Measurements from ENCODE around the gene GEMIN7. TPM values are rescaled to one million over a fixed set of nuclear protein-coding genes. Genes with fewer than 3 reads are reported as not detected.

GEMIN7 gene
- total RNA-seq, 1 experiment from 2014 or later: 58.2 TPM

DNA sequence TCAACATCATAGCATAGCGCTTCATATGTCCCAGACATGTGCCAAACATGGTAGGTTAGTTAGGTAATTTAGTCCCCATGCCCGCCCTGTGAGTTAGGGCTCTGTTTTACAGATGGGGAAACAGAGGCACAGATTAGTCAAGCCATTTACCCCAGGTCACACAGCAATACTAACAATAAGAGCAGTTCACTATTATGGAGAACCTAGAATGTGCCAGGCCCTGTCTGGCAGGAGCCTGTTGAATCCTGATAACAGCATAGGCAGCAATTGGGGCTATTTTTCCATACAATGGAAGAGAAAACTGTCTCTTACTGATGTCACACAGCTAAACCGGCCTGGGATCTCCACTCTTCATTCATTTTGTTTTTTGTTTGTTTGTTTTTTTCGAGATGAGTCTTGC, 7.4 kb downstream of the GEMIN7 start:
- no peak for DNase-seq (ENCODE audit: low read depth)

DNA sequence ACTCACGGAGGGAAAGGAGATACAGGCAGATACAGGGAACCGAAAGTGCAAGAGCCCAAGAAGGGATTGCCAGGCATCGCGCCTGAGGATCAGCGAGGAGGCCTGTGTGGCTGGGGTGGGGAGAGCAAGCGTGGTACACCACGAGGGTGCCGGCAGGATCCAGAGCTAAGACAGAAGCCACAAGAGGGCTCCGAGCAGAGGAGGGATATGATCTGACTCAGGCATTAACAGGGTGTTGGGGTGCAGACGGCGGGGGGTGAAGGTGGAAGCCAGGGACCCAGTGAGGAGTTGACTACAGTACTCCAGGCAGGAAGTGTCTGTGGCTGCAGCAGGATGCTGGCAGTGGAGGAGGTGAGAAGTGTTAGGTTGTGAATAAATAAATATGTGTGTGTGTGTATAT, 8.5 kb downstream of the GEMIN7 start:
- DNase-seq (ENCODE audit: low read depth): no peak

GRCh38 chr19:45090034-45090433, 11.0 kb downstream of the GEMIN7 start:
- DNase-seq (ENCODE audit: low read depth): no peak

GRCh38 chr19:45090606-45091005, 11.5 kb downstream of the GEMIN7 start:
- DNase-seq (ENCODE audit: low read depth): no peak

DNA sequence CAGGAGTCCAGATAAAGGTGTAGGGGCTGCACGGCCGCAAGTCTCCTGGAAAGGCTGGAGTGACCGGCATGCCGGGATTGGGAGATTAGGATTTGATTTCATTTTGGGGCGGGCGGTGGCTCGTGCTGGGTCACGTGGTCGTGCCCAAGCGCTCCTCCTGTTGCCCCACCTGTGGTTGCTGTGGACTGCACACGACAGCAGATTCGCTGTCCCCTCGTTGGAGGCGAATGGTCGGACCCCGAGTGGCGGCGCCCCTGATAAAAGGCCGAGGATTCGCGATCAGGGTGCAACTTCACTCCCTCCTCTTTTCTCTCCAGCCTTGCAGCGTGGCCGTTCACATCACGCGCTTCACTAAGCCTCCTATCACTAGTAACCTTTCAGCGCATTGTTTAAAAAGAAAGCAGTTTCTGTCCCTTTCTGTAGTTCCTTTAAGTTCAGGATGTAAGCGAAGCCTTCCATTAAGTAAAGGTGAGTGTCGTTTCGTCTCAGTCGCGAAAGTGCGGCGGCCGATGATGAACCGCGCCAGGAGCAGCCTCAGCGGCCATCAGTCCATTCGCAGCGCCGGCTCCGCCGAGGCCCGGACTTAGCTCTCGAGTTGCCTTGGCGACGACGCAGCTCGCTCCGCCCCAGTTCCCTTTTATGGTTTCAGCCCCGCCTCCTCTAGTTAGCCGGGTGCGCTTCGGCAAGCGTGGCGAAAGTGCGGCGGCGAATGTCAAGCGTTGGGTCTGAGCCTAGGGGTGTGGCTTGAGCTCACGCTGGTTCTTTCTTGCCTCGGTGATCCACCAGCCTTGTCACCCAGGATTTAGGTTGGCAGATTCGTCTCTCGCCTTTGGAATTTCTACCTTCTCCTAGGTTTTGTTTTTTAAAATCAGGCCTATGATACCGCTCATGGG, 12.2 kb downstream of the GEMIN7 start:
- no peak for DNase-seq (ENCODE audit: low read depth)

DNA sequence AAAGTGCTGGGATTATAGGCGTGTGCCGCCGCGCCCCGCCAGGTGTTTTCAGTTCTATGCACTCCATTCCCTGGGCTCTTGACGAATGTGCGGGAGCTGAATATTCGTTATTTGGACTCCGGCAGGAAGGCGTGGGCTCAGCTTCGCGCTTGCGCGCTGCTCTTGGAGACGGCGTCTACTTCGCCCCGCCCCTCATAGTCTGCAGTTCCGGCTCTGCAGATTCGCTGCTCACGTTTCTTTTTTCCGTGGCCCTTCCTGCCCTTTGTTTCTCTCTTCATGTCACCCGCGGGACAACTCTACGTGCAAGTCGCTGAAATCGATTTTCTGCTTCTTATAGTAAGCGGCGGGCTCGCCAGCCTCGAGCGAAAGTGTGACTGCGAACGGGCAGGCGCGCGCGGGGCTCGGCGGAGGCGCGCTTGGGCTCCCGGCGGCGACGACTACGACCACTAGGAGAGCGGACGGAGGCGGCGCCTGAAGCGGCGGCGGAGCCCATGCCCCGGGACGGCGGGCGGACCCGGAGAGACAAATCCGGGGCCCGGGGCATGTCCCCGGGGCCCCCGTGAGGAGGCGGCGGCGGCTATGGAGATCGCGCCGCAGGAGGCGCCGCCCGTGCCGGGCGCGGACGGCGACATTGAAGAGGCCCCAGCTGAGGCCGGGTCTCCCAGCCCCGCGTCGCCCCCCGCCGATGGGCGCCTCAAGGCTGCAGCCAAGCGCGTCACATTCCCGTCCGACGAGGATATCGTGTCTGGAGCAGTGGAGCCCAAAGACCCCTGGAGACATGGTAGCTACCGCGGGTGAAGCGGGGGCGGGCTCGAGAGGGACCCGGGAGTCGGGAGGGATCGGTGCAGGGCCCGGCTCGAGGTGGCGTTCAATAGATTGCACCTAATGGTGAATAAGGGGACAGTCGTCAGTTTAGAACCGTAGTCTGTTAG, 14.0 kb downstream of the GEMIN7 start, which contains the start of gene PPP1R37:
Gene PPP1R37, plus strand, starts transcription at position 433 of the 932 bp plus-strand sequence. Its CDS starts 147 bp downstream, at position 580.
- peak; percentile 85 for DNase-seq (ENCODE audit: low read depth)

GRCh38 chr19:45094137-45094536, 15.1 kb downstream of the GEMIN7 start:
- DNase-seq (ENCODE audit: low read depth): no peak

- no peak for DNase-seq (ENCODE audit: low read depth)
Measured at GRCh38 chr19:45094707-45095106, 15.6 kb downstream of the GEMIN7 start.

DNA sequence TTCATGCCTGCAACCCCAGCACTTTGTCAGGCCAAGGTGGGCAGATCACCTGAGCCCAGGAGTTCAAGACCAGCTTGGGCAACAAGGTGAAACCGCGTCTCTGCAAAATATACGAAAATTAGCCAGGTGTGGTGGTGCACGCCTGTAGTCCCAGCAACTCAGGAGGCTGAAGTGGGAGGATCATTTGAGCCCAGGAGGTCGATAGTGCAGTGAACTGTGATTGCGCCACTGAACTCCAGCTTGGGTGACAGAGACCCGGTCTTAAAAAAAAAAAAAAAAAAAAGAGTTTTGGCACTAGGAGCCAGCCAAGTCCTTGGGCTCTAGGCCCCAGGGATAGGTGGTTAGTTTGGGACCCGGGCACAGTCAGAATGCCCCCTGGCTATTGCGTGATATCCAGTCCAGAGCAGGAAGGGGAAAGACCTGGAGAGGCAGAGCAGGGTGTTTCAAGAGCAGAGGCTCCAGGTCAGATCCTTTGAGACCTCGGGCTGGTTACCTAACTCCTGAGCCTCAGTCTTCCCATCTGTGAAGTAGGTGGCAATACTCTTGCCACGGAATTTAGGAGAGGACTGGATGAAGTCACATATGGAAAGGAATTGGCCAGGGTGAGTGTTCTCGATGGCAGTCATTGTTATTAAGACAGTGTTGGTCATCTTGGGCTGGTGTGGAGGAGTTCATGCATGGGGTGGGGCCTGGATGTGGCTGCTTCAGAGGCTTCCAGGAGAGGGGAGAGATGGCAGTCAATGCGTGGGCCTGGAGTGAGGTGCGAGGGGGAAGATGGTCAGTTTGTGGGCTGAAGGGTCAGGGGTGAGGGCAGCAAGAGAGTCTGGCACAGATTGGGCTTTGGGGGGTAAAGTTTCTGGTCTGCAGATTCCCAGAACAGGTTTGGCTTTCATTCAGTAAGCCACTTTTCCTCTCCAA, 16.7 kb downstream of the GEMIN7 start:
- DNase-seq (ENCODE audit: low read depth): no peak

DNA sequence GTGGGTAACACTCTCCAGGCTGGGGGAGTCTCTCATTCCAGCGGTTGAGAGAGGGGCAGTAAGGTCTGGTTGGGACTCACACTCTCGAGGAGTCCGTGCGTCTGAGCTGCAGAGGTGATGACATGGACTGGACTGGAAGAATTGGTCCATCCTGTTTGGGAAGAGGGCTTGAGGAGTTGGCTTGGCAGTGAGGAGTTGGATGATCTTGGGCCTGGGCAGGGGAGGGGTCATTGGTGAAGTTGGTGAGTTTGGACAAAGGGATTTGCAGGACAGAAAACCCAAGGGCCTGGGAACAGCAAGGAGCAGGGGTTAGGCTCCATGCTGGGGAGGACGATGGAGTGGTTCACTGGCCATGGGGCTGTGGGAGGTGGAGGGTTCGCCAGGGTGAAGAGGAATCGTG, 17.6 kb downstream of the GEMIN7 start:
- no peak for DNase-seq (ENCODE audit: low read depth)

- DNase-seq (ENCODE audit: low read depth): no peak
Measured at GRCh38 chr19:45097450-45097775, 18.4 kb downstream of the GEMIN7 start.

DNA sequence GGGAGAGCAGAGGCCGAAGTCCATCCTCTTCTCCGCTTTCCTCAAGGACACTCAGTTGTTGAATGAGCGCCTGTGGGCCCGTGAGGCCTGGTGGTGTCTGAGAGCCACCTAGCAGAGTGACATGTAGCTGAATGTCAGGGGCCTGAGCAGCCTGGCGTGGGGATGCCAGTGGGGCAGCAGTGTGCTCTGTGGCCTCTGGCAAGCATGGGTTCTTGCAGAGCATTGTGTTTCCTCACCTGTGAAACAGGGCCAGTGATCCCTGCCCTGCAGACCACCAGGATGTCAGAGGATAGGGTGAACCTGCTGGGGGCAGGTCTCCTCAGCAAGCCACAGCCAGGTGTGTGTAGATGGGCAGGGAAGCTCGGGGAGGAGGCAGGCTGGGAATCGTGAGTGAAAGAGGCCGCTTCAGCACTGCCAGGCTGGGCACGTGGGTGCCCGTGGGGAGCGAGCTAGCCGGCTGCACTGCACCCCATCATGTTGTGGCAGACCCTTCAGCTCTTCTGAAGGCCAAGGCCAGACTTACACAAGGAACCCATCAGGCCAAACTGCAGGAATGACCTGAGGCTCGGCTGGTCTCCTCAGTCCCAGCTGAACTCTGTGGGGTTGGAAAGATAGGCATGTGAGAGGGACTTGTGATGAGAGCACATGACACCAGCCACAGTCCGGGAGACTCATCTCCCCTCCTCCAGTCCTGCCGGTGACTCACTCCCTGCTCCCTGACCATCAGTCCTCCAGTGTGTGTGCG, 18.9 kb downstream of the GEMIN7 start:
- peak; percentile 97 for DNase-seq (ENCODE audit: low read depth)

GRCh38 chr19:45098521-45099466, 19.7 kb downstream of the GEMIN7 start:
- no peak for DNase-seq (ENCODE audit: low read depth)

DNA sequence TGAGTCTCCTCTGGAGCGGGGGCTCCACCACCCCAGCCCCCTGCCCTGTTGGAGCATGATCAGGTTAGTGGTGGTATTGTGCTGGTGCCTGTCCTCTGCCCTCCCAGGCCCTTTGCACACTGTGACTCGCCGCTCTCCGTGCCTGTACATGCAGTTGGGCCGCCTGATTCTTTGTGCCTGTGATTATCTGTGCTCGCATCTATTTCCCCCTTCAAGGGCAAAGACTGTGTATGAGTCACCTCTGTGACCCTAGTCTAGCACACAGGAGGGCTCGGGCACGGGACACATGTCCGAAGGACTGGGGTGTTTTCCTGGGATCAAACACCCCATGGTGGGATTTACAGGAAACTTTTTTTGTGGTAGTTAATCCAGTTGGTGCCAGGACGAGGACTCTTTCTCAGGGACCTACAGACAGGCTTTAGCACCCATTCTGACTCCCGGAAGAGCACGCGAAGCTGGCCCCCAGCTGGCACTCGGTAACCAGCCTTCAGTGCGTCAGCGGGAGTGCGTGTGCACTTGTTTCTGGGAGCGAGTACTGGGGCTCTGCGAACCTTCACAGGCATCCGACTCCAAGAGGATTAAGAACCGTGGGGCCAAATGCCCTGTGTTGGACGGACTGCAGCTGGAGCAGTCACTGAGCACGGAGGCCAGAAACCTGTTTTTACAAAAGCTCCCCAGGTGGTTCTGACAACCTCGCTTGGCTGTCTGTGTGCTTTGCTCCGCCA, 20.6 kb downstream of the GEMIN7 start:
- DNase-seq (ENCODE audit: low read depth): no peak

GRCh38 chr19:45100201-45100600, 21.1 kb downstream of the GEMIN7 start:
- DNase-seq (ENCODE audit: low read depth): no peak

DNA sequence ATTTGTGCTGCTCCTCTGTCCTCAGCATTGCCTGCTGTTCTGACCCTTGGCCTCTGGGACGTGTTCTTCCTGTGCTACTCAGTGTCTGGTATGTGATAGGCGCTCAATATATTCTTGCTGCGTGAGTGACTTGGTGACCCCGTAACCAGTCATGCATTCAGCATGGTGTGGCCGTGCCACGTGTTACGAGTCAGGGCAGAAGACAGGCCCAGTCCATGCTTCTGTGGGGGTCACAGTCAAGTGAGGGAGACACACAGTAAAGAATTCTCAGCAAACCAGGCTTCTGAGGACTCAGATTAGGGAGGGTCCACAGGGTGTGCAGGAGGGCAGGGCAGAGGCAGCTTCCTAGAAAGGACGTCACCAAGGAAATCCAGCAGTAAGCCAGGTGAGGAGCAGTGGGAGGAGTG, 21.8 kb downstream of the GEMIN7 start:
- DNase-seq (ENCODE audit: low read depth): no peak

DNA sequence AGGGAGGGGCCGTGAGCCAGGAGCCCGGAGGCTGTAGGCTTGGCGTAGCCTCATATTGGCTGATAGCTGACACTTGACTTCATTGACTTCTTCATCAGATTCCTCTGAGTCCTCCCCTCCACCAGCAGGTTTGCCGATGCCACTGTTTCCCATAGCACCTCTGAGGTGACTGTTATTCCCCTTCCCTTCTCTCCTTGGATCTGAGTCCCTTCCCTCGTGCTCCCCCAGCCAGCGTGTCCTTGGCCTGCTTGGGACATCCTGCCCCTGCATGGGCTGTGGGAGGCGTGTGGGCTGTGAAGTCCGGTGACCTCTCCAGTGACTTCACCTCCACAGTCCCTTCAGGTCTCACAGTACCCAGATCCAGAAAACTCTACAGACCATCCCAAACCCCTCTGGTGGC, 22.7 kb downstream of the GEMIN7 start:
- no peak for DNase-seq (ENCODE audit: low read depth)

GRCh38 chr19:45102481-45102880, 23.4 kb downstream of the GEMIN7 start:
- DNase-seq (ENCODE audit: low read depth): no peak

- no peak for DNase-seq (ENCODE audit: low read depth)
Measured at GRCh38 chr19:45103156-45103507, 24.1 kb downstream of the GEMIN7 start.
